ENCODE data around the gene CIT.
A peak's percentile ranks its signal among the peaks of the same experiment; 100 is the strongest.

Gene CIT

GRCh38 chr12:119691202-119691810 is 185.8 kb downstream of the CIT start:
- no peak for DNase-seq

GRCh38 chr12:119689935-119690500 is 187.1 kb downstream of the CIT start:
- no peak for DNase-seq

- no peak for DNase-seq
Observed at GRCh38 chr12:119687879-119688278, 189.2 kb downstream of the CIT start.

GRCh38 chr12:119687406-119687805 is 189.7 kb downstream of the CIT start:
- no peak for DNase-seq

GRCh38 chr12:119686776-119687175 is 190.3 kb downstream of the CIT start:
- DNase-seq, result no peak

GRCh38 chr12:119686355-119686754 is 190.8 kb downstream of the CIT start:
- DNase-seq, result no peak

- no peak for DNase-seq
Observed at GRCh38 chr12:119685375-119685774, 191.7 kb downstream of the CIT start.

GRCh38 chr12:119684711-119685369 is 192.3 kb downstream of the CIT start:
- no peak for DNase-seq

GRCh38 chr12:119683816-119684215 is 193.3 kb downstream of the CIT start:
- DNase-seq, result no peak

- DNase-seq, result no peak
Observed at GRCh38 chr12:119683413-119683812, 193.7 kb downstream of the CIT start.

- peak; percentile 33 to 45 for DNase-seq
Observed at GRCh38 chr12:119682639-119683252, 194.4 kb downstream of the CIT start.

- no peak for DNase-seq
Observed at GRCh38 chr12:119681728-119682638, 195.1 kb downstream of the CIT start.

GRCh38 chr12:119681111-119681510 is 196.0 kb downstream of the CIT start:
- no peak for DNase-seq

GRCh38 chr12:119679490-119679889 is 197.6 kb downstream of the CIT start:
- DNase-seq, result no peak

- DNase-seq, result no peak
Observed at GRCh38 chr12:119679081-119679480, 198.0 kb downstream of the CIT start.

- no peak for DNase-seq
Observed at GRCh38 chr12:119678459-119678858, 198.7 kb downstream of the CIT start.

GRCh38 chr12:119676573-119676972 is 200.5 kb downstream of the CIT start:
- DNase-seq, result no peak

- DNase-seq, result no peak
Observed at GRCh38 chr12:119676022-119676421, 201.1 kb downstream of the CIT start.

- DNase-seq, result no peak
Observed at GRCh38 chr12:119674560-119674959, 202.6 kb downstream of the CIT start.

- no peak for DNase-seq
Observed at GRCh38 chr12:119673634-119674033, 203.5 kb downstream of the CIT start.

GRCh38 chr12:119672194-119672593 is 204.9 kb downstream of the CIT start:
- no peak for DNase-seq

- no peak for DNase-seq
Observed at GRCh38 chr12:119671070-119671469, 206.1 kb downstream of the CIT start.

Data from AML-193 (cell line).